Hematopoietic multipotent progenitor cell treated with erythropoietin and hydrocortisone succinate and interleukin-3 and kit ligand, for 6 days (in vitro differentiated cells): ENCODE results near the gene UBALD1.
"Not testable (repeated sequence)": the region's sequence is repeated elsewhere in the genome, so short reads cannot be mapped to it uniquely, and the experiment has no call there.

Experiments
- DNase-seq: peaks from one replicate; pipeline ENCODE4 v3.0.0-alpha.2; 2015

UBALD1 gene

GRCh38 chr16:4593086-4593485 lies 21.6 kb downstream of the UBALD1 start:
- no peak for DNase-seq

- no peak for DNase-seq
Observed at GRCh38 chr16:4591706-4592470, 22.8 kb downstream of the UBALD1 start.

- DNase-seq = no peak
Observed at GRCh38 chr16:4591191-4591590, 23.5 kb downstream of the UBALD1 start.

GRCh38 chr16:4588961-4589360 lies 25.7 kb downstream of the UBALD1 start:
- DNase-seq = no peak

GRCh38 chr16:4588386-4588785 lies 26.3 kb downstream of the UBALD1 start:
- no peak for DNase-seq

GRCh38 chr16:4586291-4586690 lies 28.4 kb downstream of the UBALD1 start:
- no peak for DNase-seq

GRCh38 chr16:4583906-4584305 lies 30.8 kb downstream of the UBALD1 start:
- no peak for DNase-seq

- DNase-seq = no peak
Observed at GRCh38 chr16:4580250-4580649, 34.4 kb downstream of the UBALD1 start.

GRCh38 chr16:4578961-4579530 lies 35.6 kb downstream of the UBALD1 start:
- DNase-seq = no peak

GRCh38 chr16:4576008-4576407 lies 38.7 kb downstream of the UBALD1 start:
- DNase-seq = no peak

- DNase-seq = no peak
Observed at GRCh38 chr16:4574919-4575705, 39.6 kb downstream of the UBALD1 start.

- DNase-seq = not testable (repeated sequence)
Observed at GRCh38 chr16:4573926-4574325, 40.8 kb downstream of the UBALD1 start.

GRCh38 chr16:4572715-4573114 lies 42.0 kb downstream of the UBALD1 start:
- DNase-seq = no peak

- DNase-seq = no peak
Observed at GRCh38 chr16:4570688-4571321, 43.9 kb downstream of the UBALD1 start.

GRCh38 chr16:4570086-4570485 lies 44.6 kb downstream of the UBALD1 start:
- DNase-seq = no peak

- no peak for DNase-seq
Observed at GRCh38 chr16:4566144-4566543, 48.5 kb downstream of the UBALD1 start.

GRCh38 chr16:4564661-4565267 lies 49.9 kb downstream of the UBALD1 start:
- DNase-seq = no peak

GRCh38 chr16:4561596-4561995 lies 53.1 kb downstream of the UBALD1 start:
- no peak for DNase-seq
